ELR (cell line): Measurements from ENCODE around the gene THSD4.
"Not testable (repeated sequence)": the region's sequence is repeated elsewhere in the genome, so short reads cannot be mapped to it uniquely, and the experiment has no call there.

ENCODE experiments used
- DNase-seq: peaks from one replicate; pipeline ENCODE4 v3.0.0-alpha.2; 2015; ENCODE audit warnings: low read depth

THSD4 gene

DNA sequence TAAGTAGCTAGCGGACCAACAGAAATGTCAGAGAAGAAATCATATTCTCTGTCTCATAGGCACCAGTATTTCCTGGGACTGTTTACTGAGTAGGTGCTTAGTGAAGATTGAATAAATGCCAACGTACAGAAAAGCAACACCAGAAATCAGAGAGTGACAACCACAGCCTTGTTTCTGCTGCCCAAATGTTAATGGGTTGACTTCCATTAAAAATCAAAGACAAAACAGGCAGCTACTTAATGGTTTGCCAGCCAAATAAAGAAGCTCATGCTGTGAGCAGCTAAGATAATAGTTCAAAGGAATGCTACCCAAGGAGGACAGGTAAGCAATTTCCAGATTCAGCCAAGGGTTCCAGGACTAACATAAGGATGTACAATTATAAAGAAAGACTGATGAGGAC lies 270.7 kb downstream of the THSD4 start:
- DNase-seq, result no peak

DNA sequence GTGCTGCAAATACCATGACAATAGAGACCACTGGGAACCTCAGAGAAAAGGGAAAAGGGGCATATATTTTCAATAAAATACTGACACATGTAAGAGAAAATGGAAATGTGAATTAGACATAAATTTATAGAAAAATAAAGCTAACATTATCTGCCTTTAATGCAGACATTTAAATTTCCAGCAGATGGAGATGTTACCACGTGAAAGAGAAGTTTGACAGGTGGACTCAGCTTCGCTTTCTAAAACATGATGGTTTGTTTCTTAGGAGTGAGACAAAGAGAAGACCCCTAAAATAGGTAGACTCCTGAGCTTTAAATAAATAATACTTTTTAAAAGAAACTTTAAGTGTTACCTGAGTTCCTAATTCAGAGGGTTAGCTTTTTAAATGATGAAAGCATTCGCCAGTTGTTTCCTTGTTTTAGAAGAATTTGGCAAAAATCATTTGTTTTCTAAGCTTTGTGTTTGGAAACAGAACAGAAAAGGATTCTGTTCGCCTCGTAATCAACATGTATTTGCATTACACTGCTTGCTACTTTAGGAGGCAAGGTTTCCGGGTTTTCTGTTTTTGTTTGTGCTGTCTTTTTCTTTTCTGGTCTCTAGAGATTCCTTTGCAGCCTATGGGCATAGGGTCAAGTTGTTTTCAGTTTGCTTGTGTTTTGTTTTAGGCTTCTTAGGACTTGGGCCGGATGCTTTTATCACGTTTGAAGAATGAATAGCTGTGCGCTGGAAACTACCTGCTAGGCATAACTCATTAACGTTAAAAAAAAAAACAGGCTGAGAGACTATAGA lies 271.4 kb downstream of the THSD4 start:
- DNase-seq, result peak; percentile 17

- DNase-seq, result no peak
Observed at GRCh38 chr15:71387810-71388209, 272.5 kb downstream of the THSD4 start.

GRCh38 chr15:71390096-71390495 lies 274.8 kb downstream of the THSD4 start:
- no peak for DNase-seq

DNA sequence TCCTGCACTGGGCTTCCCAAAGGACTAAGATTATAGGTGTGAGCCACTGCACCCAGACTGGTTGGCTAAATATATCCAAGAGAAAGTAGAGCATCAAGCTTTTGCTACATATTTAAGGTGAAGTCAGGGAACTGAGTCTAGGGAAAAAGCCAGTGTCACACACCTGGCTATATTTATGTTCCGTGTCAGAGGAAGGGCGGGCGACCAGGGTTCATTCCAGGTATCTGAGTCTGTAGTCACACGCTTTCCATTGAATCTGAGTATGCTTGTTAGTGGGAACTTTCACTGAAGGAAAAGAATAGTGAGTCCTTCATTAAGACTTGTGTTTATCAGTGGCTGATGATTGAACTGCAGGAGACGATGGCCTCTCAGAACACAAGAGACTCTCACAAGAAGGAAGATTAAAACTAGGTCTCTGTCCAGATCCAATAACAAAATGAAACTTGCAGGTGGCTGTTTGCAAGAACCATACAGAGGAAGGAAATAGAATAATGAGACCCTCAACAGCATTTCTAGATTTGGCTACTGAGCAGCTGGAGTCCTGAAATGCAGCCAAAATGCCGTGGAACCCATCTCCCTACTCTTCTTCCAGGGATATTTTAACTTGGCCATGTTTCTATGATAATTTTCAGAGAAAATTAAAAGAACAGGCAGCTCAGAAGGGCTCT lies 276.3 kb downstream of the THSD4 start:
- no peak for DNase-seq

- DNase-seq, result no peak
Observed at GRCh38 chr15:71392861-71393283, 277.6 kb downstream of the THSD4 start.

- DNase-seq, result no peak
Observed at GRCh38 chr15:71393383-71393782, 278.1 kb downstream of the THSD4 start.

DNA sequence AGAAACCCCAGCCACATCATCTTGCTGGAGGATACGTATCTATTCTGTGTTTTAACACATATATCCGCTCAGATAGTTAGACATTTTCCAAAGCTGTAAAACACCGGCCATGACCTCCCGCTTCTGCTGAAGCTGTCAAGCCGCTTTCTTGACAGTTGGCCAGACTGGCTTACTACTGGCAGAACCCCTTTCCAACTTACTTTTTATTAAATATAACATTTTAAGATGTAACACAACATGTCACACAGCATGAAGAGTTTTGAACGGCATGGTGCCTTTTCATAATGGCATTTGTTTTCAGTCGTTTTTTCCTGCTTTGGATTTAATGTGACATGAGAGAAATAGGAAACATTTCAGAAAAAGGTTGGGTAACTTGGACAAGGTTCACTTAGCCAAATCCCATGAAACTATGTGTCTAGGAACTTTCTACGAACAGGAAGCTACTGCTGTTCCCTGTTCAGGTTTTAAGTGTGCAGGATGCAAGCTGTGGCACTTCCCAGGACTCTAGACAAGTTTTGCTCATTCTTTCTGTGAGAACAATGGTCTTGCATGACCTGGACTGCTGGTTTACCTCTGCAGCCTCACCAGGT lies 281.4 kb downstream of the THSD4 start:
- no peak for DNase-seq

GRCh38 chr15:71397377-71397776 lies 282.1 kb downstream of the THSD4 start:
- DNase-seq, result no peak

GRCh38 chr15:71400294-71400693 lies 285.0 kb downstream of the THSD4 start:
- no peak for DNase-seq

DNA sequence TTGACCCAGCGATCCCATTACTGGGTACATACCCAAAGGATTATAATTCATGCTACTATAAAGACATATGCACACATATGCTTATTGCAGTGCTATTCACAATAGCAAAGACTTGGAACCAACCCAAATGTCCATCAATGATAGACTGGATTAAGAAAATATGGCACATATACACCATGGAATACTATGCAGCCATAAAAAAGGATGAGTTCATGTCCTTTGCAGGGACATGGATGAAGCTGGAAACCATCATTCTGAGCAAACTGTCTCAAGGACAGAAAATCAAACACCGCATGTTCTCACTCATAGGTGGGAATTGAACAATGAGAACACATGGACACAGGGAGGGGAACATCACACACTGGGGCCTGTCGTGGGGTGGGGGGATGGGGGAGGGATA lies 286.5 kb downstream of the THSD4 start:
- DNase-seq, result not testable (repeated sequence)

DNA sequence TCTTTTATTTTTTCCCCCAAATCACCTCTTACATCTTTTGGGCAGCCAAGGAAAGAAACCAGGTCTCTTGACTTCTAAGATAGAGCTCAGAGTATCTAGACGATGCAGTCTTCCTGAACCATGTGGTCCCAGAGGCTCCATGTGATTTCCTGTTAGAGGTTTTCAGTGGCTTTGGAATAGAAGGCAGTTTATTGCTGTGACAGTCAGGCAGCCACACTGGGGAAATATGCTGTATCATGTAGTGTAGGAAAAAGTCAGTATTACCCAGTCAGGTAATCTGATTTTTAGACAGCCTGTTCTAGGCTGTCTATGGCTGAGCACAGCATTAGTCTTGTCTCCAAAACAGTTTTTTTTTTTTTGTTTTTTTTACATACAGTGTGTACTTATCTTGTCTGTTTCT lies 294.3 kb downstream of the THSD4 start:
- DNase-seq, result no peak

DNA sequence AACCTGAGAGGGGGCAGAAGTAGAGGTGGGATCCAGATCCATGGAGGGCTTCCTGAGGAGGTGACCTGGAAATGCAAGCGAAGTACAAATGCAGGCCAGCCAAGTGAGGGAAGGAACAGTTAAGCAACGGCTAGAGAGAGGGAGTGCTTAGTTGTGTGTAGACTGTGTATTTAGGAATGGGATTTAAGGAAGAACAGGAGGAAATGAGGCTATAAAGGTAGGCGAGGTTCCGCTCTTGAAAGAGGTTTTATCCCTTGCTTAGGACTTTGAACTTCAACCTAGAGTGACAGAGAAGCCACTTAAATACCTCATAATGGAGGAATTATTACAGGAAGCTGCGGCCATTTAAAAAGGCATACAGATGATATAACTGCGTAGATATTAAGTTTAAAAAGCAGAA lies 295.1 kb downstream of the THSD4 start:
- DNase-seq, result no peak

GRCh38 chr15:71411538-71412482 lies 296.5 kb downstream of the THSD4 start:
- DNase-seq, result no peak

GRCh38 chr15:71413419-71413818 lies 298.1 kb downstream of the THSD4 start:
- no peak for DNase-seq

- DNase-seq, result no peak
Observed at GRCh38 chr15:71414853-71415252, 299.6 kb downstream of the THSD4 start.

- no peak for DNase-seq
Observed at GRCh38 chr15:71422530-71423259, 307.4 kb downstream of the THSD4 start.

- no peak for DNase-seq
Observed at GRCh38 chr15:71424765-71425164, 309.5 kb downstream of the THSD4 start.

- no peak for DNase-seq
Observed at GRCh38 chr15:71425388-71425787, 310.1 kb downstream of the THSD4 start.

DNA sequence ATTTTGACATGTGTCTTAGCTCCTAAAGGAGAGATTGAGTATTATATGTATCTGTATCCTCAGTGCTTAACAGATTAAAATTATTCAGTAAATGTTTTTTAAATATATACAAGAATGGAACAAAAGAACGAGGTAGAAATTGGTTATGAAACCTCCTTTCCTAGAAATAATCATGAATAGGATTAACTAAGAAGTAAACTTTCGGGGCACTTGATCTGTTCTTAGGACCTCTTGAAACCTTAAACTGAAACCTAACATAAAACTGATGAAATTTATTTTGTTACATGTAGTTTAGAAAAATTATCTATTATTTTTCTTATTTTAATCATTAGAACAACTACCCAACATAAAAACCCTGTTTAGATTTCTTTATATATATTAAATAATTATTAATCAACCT lies 311.5 kb downstream of the THSD4 start:
- DNase-seq, result no peak

DNA sequence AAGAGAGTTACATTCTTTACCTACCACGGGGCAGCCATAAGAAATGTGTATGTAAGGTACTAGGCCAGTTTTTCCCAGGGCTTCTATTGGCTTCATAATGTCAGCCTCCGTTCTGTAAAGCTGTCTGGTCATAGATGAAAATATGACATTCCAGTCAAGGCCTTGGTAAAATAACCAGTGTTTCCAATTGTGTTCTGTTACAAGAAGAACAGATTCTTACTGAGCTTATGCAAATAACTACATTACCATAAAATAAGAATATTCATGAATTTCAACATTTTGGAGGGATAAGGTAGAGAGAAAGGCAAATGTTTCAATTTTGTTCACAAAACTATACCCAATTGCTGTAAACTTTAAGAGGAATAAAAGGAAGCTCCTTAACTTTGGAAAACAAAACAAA lies 315.5 kb downstream of the THSD4 start:
- no peak for DNase-seq
